M059J (cell line): ENCODE measurements around the gene TEX26. TPM values are rescaled to one million over a fixed set of nuclear protein-coding genes. Genes with fewer than 3 reads are reported as not detected.

Source experiments
- DNase-seq: peaks from one replicate; pipeline ENCODE4 v3.0.0-alpha.2; 2012; ENCODE audit warnings: low read depth
- total RNA-seq: library from RNA; depleted of rRNA; stranded (reverse); fragments of >200 nt; shearing (Covaris generic); gene quantifications from 2 replicates; pipeline ENCODE4 v1.2.3, GENCODE V29; 2014; rRNA removed

TEX26 gene
- not detected in 2 replicates for total RNA-seq

GRCh38 chr13:30932481-30933353, at the start of gene TEX26:
TSS of gene TEX26 (plus strand) at chr13:30932656. CDS start at chr13:30932716, 60 bp downstream.
- peak; percentile 31 for DNase-seq

- no peak for DNase-seq
These were observed 49.3 kb upstream of the TEX26 start for GRCh38 chr13:30882996-30883766.

DNA sequence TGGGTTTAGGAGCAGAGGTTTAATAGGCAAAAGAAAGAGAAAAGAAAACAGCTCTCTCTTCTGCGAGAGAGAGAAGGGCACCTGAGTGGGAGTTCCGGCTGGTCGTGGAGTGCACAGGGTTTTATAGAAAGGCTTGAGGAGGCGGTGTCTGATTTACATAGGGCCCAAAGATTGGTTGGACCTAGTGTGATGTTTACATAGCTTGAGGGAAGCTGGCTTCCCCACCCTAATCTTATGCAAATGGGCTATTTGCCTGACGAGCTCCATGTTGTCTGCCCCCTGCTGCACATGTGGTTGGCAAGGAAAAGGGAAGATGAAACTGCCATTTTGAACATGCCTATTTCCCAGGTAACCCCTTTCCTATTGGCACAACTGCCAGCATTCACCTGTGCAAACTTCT, 47.9 kb upstream of the TEX26 start:
- DNase-seq: no peak

- DNase-seq: no peak
These were observed 43.2 kb upstream of the TEX26 start for GRCh38 chr13:30889196-30889690.

DNA sequence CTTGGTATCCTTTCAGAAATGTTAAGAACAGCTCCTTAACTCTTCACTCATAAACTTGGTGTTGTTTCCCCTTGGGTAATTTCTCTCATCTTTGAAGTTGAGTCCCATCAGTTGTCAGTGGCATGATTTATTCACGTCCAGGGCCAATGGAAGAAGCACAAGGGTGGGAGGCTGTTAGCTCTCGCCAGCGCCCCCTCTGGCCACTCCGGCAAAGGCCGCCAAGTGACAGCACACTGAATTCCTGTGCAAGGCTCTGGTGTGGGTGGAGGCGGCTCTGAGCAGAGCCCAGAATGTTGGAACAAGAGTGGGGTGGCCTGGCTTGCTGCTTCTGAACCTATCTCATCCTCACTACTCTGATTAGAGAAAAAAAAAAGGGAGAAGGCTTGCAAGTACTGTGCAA, 39.5 kb upstream of the TEX26 start:
- peak; percentile 19 for DNase-seq

DNA sequence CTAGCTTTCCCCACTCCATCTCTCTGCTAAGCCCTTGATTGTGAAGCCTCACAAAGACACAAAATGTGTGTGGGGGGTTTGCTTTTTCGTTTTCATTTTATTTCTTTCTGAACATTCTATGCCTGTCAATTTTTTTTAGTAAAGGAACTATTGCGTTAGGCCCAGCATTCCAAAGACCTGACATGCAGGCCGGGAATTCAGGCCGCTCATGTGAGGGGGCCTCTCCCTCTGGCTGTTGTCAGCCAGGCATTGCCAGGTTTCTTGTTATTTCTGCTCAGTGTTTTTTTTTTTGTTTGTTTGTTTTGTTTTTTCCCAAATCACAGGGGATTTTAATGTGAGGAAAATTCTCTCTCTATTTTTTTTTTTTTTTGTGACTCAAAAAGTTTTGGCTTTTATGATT, 36.7 kb upstream of the TEX26 start:
- peak; percentile 70 for DNase-seq

DNA sequence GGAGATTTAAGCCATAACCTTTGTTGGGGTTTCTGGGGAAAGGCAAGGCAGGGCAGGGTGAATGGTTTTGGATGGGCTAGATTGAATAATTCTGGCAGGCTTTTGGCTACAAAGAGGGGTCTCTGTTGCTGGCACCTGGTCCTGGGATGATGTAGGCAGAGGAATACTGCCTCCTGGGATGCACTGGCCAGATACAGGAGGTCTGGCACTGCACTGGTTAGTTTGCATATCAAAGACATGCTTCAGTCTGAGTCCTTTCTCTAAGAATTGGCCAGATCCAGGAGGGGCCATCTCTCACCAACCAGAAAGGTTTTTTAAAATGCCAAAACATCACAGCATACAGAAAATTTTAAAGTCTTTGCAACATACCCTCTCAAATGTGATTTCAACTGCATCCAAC, 34.4 kb upstream of the TEX26 start:
- DNase-seq: no peak

GRCh38 chr13:30898678-30899241, 33.7 kb upstream of the TEX26 start:
- DNase-seq: peak; percentile 90

DNA sequence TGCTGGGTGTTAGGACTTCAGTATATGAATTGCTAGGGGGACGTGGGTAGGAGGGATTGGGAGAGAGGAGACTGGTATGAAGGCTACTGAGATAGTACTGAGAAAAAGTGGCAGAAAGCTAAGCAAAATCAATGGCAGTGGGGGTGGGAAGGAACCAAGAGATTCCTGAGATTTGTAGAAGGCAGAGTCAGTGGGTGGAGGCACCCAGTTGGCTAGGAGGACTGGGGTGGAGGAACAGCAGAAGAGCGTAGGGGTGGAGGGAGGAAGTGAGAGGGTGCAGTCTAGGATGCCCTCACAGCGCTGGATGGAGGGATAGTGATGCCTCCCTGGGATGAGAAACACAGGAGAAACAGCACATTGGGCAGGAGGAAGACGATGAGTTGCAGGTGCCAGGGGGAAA, 32.0 kb upstream of the TEX26 start:
- DNase-seq: no peak

DNA sequence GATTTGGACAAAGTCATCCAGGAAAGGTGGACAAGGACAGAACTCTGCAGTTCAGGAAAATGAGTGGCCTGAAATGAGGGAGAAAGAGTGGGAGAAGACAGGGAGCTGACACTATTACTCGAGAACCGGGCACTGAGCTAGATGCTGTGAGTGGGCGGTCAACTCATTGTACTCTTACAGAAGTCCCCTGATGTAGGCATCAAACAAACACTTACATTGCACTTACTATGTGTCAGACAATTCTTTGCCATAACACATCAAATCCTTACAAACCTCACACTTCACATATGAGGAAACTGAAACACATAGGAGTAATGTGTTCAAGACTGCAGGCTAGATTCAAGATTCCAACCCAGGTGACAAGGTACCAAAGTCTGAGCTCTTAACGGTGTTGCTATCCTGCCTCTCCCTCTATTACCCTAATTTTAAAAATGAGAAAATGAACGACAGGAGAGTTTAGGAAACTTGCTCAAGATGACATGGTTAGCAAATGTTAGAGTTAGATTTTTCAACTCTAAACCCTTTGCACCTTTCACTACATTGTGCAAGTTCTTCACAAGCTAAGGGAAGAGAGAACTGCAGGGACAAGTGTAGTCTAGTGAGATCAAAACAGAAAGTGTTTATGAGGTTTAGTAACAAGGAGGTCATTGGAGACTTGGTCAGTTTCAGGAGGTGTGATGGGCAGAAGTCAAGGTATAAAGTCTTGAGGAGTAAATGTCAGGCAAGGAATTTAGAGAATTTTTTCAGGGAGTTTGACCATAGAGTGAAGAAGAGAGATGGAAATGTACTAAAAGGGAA, 31.3 kb upstream of the TEX26 start:
- no peak for DNase-seq

- DNase-seq: no peak
These were observed 28.4 kb upstream of the TEX26 start for GRCh38 chr13:30904043-30904442.

- DNase-seq: no peak
These were observed 26.5 kb upstream of the TEX26 start, which contains the start of gene MEDAG for GRCh38 chr13:30905932-30906383. TSS of gene MEDAG (plus strand) at chr13:30906271. CDS start at chr13:30906516, 245 bp downstream.

- no peak for DNase-seq
These were observed 25.9 kb upstream of the TEX26 start for GRCh38 chr13:30906411-30907051.

DNA sequence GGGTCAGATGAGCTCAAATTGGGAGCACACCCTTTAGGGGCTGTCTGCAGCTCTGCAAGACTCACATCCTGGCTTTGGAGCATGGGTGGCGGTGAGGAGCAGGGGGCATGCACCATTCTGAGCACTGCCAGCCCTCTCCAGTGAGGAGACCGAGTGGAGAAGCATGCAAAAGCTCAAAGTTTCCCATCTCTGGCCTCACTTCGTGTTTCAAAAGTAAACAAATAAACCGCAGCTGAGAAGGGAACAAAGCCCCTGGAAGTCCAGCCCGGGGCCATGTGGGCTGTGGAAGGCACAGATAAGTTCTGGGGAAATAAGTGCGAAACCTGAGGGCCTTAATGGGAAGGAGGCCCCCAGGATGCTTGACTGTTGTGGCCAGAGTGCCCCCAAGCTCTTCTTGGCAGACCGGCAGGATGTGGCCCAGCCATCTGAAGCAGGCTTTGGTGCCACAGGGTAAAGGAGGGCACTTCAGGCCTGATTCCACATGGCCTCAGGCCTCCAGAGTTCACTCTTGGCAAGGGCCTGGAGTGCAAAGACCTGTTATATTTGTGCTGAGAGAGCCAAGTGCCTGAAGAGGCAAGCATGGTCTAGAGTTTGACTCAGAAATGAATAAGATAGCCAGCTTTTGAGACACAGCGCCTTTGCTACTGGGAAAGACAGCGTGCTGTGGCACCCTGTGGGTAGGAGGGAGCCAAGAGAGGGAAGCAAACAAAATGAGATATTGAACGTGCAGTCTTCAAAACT, 25.2 kb upstream of the TEX26 start:
- peak; percentile 96 for DNase-seq

GRCh38 chr13:30908416-30908980, 24.0 kb upstream of the TEX26 start:
- peak; percentile 82 for DNase-seq

GRCh38 chr13:30910676-30911075, 21.8 kb upstream of the TEX26 start:
- no peak for DNase-seq

DNA sequence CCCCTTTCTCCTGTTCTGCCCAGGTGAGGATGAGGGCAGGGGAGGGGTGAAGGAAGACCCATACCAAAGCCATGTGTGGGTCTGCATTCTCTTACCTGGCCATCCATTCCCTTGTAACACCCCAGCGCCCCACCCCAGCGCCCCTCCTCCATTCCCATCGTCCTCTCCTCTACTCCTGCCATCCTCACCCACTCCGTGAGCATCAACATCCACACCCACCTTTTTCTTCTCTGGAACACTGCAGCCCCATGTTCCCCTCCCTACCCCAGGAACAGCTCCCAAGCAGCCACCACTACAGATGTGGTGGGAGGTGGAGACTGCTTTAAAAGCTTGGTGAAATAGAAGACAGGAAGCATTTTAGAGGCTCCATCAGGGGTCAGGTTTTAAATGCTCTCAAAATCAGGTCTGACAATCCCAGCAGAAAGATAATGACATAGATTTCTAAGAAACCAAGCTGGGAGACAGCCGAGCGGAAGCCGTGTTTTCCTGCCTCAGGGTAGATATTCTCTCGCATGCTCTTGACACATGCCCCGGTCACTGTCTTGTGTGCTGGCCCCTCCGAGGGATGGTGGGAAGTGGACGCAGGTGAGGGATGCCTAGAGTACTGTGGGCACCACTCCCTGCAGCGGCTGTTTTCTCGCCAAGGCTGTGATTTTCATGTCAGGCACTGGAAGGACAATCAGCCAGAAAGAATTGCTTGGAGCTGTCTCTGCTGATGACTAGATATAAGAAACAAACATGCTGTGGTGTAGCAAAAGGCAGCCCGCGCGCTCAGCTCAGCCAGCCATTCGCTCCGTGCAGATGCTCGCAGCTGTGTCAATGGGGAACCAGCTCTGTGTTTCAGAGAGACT, 16.5 kb upstream of the TEX26 start:
- DNase-seq: no peak

DNA sequence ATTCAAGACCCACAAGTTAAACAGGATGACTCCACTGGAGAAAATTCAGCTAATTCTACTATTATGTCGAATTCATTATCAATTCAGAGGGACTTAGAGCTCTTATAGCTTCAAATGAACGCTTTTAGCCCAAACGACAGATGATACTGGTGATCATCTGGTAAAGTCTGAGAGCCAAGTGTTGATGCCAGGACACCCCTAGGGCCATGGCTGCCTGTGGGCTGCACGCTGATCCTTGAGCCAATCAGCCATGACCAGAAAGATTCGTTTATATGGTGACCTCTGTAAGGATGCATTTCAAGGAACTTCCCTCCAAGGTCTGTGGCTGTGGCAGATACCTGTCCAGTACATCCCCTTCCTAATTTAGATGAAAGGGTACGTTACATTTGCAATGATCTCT, 15.5 kb upstream of the TEX26 start:
- no peak for DNase-seq
